Skeletal muscle cell (primary cell): ENCODE data around the gene RGS13.

Source experiments
- DNase-seq: peaks from one replicate; pipeline ENCODE4 v3.0.0-alpha.2; 2010; ENCODE audit warnings: low read depth
- H3K4me3 ChIP-seq: 2 replicates; pipeline ENCODE4 v1.5.1; 2011; ENCODE audit warnings: low read depth, mild to moderate bottlenecking, control low read depth, low read length, moderate library complexity

Gene RGS13

DNA sequence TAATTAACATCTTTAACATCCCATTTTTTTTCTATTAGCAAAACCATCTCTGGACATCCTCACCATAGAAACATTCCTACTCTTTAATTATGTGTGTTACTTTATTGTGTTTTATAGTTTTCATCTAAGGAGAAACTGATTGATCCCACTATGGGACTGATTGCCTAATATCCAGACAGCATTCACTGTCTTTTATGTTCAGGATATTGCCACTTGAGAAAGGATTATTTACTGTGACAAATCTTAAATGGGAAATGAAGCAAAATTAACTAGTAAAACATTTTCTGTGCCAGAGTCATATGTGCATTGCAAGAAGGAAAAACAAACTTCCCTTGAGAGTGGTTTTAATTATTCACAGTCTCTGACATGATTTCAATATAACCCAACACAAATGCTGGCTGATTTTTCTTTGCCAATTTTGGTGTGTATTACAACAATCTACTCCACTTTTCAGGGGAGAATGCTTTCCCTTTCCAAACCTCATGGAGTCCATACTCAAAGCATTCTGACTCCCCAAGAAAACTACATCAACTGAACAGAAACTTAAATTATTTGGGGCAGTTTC lies 15.8 kb upstream of the RGS13 start:
- no peak for DNase-seq
- H3K4me3 ChIP-seq = no peak overlapping the region

DNA sequence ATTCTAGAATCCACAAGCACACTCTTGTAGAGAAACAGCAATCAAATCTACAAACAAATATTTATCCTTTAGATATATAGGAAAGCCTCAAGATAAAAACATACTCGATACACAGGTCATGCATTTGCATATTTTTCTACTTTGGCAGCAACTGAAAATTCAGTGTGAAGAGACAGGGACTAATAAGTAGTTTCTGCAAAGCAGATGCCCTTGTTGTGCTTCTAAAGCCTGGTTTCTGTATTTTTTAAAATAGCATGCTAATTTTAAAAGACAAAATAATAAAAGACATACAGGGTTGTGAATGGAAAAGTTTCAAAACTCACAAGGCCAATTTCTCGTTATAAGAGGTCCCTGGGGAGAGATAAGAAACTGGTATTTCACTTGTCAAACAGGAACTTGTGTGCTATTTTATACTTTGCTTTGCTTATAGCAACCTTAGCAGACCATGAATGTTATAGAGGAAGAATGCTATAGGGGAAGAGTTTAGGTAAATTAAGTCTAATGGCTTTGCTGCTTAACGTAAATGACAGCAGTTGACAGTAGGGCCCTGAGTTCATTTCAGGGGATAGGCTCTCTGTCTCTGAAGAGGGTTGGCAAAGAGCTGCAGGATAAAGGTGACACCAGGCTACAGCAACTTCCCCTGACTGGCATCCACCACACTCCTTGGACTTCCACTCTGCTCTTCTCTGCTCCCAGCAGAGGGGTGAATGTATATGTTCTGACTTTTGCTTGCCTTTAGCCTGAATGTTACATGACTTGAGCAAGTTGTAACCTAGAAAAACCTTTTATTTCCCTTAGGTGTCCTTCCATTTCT lies 9.4 kb upstream of the RGS13 start:
- no peak overlapping the region for H3K4me3 ChIP-seq
- no peak for DNase-seq

DNA sequence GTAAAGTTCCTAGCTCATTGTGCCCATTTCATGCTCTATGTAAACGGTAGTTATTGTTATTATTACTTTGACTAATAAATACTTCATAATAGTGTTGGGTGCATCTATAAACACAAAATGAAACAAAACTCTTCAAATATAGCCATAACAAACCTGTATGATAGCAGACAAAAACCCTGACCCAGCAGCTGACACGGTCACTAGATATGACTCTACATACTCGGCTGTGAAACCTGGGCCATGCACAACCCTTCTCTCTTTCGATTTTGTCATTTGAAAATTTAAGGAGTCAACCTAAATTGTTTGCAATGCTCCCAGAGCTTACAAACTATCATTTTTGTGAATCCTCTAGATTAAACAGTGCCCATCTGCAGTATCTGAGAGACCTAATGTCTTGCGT lies 8.0 kb upstream of the RGS13 start:
- no peak overlapping the region for H3K4me3 ChIP-seq
- DNase-seq = no peak

DNA sequence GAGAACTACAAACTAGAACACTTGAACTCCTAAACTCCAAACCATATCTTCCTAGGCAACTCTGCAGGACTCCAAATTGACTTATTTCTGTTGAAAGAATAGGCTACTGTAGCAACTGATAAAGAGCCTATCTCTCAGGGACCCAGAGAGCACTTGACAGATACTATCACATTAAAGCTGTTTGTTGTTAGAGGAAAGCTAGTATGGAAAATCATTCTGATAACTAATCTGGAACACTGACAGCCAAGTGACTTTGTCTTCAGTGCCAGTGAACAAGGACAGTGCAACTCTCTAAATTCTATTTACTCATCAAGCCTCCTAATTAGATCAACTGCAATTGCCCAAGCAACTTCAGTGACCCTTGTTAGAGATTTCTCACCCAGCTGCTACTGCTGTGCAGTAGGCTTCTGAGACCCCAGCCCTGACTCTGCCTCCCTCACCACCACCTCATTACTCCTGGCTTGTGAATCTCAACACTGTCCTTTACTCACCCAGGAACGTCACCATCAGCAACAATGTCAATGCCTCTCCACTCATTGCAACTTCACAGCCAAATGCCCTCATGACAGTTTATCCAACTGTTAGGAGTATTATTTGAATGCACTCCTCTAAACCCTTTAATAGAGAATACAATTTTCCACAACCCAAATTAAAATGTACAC lies 7.4 kb upstream of the RGS13 start:
- no peak for DNase-seq
- H3K4me3 ChIP-seq = no peak overlapping the region

DNA sequence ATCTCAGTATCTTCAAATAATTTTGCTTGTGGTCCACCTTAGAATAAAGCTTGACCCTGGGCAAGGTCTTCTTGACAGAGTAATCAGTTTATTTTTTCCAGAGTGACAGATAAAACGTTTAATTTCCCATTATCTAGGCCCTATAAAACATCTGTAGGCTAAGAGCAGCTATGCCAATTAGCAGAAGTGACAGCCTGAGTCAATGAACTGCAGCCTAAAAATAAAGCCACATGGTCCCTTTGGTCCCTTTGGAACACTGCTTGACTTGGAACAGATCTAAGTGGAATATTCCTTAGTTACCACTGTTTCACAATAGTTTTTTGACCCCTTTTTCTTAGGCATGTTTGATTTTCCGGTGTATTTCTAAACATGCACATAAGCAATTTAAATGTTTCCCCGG lies 6.3 kb upstream of the RGS13 start:
- no peak overlapping the region for H3K4me3 ChIP-seq
- DNase-seq = no peak

DNA sequence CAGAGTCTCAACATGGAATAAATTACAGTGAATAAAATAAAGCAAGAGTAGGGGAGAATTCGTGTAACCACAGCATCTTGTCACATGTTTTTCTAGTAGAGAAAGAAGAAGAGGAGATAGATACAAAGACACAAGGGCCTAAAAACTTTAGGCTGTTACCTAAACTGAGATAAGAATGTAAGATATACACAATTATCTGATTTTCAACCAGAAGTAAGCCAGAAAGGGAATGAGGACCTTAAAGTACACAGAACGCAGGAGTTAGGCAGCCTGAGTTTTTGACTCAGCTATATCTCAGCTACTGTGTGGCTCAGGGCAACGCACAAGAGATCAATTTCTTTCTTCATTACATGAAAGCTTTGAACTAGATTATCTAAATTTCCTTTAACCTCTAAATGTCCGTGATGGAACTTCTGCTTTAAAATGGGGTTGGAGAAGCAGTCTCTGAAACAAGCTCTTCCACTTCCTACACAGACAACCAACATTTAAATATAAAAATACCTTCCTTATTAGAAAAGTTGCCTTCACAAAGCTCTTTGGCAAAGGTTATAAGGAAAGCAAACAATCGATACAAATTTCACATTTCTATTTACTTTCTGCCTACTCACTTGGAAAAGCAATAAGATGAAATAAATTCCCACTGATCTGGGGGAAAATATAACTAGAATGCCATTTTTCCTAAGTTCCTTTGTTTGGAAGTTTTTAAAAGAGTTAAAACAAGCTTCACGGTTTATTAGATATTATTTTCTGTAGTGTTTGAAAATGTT lies 5.2 kb upstream of the RGS13 start:
- H3K4me3 ChIP-seq = no peak overlapping the region
- no peak for DNase-seq

DNA sequence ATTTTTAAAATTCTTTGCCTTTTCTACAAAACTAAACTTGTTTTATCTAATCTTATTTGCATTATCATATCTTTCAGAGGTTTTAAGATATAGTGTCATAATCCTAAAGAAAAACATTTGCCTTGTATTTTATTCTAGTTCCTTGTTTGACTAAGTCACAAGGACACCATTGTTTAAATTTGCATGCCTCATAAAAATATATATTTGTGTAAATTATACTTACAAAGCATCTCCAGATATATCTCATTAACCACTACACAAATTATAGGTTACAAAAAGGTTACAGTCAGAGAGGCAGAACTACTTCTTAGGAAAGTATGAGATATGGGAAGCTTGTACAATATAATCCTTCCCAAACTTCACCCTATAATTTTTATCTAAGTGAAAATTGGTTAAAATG lies 4.2 kb upstream of the RGS13 start:
- no peak for DNase-seq
- no peak overlapping the region for H3K4me3 ChIP-seq

DNA sequence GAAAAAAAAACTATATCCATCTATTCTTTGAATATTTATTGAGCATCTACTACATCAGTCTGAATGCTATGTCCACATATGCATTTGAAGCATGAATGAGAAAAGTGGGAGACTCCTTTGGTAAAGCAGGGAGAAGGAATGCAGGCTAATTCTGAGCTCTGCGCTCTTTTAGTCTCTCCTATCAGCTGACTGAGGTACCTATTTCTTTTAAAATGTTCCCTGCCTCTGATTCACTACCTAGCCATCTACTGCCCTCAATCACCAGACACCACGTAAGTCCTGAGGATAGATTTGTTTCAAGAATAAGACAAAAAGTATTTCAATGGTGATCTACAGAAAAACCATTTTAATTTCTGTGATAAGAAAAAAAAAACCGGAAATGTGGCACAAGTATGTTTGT lies 3.8 kb upstream of the RGS13 start:
- H3K4me3 ChIP-seq = no peak overlapping the region
- DNase-seq = no peak

DNA sequence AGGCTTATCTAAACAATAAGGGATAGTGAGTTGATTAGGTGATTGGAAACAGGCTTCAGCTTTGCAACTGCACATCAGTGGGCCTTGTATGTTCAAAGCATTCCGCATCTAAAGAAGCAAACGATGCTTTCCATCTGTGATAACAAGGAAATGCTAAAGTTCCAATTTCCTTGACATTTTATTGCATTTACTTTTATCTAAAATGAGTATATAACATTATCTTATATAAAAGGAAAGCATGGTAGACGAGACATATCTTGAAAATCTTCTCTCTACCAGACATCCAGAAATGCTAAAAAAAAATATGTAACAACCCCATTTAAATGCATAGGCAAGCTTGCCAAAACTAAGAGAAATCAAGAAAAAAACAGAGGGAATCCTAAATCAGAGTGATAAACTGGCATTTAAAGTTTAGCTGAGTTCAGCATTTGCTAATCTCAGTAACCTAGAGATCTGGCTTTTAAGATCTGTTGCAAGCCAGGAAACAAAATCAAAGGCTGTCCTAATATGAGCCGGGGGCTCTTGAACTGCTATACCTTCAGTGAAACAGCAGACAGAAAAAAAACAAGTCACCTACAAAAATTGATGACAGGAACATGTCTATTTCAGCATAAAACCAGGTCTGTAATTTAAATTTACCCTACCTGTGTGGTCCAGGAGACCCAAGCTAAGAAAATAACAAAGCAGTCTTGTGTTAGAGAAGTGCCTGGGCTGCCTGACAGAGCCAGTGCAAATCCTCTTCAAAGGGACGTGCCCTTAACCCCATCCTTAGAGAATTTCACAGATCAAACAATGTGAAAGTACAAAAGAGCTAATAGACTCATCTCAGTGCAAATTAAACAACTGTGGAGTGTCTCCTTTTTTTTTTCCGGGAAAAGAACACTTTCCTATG lies 3.1 kb upstream of the RGS13 start:
- H3K4me3 ChIP-seq = no peak overlapping the region
- no peak for DNase-seq

DNA sequence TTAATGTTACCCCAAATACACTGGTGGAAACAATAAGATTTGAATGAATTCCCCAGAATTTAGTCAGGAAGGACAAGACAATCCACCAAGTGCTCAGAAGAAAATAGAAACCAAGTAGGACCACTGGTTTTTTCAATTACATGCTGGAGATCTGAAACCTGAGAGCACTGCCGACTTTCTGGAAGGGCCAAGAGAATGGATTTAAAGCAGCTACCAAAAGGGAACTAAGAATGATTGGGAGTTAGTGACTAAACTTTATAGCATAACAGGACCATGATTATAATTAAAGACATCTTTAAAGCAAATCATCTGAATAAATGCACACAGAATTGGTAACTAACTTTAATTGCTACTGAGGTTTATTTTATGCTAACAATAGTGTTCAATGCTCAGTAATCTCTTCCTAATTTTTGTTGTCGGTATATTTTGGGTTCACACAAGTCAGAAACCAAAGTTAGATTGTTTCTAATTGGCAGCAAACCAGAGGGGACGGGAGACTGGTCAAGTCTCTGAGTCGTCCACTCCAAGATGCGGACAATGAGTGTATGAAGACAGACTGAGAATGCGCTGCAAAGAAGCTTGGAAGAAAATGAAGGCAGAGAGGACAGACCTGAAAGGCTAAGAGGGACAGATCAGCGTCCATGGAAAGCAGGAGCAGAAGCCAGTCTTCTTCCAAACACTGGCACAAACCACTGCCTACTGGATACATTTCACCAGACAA lies 2.3 kb upstream of the RGS13 start:
- no peak for DNase-seq
- no peak overlapping the region for H3K4me3 ChIP-seq

DNA sequence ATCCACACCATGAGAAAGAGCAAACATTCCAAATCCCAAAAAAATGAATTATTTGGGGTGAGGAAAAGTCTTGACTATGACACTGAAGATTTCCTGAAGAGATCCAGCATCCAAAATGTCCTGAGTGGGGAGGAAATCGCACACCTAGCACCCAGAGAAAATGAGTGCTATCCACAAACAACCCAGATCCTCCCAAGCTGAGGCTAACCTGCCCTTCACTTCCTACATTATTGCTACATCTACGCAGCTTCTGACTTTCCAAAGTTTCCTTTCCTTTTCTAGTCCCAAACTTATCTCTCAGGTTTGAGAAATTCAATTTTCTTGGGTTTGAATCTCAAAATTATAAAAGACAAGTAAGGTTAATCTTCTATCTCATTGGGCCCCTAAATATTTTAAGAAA lies 906 bp upstream of the RGS13 start:
- no peak for DNase-seq
- H3K4me3 ChIP-seq = no peak overlapping the region

DNA sequence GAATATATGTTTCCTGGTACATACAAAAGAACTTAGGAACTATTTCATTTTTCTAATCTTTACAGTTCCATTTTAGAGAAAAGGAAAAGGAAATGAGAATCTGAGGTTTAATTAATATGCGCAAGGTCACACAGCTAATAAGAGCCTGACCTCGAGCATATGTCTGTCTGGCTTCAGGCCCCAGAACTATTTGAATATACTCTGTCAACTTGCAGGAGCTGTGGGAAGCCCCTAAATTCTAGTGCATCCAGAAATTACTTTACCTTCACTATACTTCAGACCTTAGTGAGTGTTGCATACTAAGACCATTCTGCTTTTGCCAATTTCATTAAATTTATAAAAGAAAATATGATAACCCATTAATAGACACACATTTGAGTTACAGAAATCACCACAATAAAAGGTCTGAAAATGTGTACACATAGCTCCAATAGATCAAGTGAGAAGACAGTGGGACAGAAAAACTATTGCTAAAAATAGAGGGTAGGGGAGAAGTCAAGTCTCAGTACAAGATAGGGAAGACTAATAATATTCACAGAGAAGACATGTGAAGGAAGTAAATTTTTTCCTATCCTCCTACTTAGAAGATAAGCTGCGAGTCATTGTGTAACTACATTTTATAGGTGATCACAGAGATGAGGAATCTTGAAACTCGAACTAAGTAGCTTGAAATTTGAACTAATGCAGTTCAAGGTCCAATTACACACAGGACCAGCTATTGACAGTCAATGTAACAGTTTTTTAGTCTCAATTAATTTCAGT lies 3.8 kb downstream of the RGS13 start:
- no peak overlapping the region for H3K4me3 ChIP-seq
- peak; percentile 25 for DNase-seq

DNA sequence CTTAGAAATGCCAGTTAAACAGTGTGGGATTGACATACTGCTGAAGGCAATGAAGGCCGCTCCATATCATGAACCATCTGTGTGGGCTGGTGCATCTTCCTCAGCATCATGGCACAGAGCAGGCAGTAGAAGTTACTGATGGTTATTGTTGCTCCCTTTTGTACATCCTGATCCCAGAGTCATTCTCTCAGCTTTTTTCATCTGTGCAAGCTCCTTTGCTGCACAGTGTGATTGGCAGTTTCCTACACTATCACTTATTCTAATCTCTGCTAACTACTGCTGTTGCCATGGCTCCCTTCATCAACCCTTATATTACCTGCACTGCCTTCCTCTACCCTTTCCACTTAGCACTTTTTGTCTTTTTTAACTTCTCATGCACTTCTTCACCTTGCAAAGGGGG lies 16.2 kb downstream of the RGS13 start:
- H3K4me3 ChIP-seq = no peak overlapping the region
- DNase-seq = no peak

DNA sequence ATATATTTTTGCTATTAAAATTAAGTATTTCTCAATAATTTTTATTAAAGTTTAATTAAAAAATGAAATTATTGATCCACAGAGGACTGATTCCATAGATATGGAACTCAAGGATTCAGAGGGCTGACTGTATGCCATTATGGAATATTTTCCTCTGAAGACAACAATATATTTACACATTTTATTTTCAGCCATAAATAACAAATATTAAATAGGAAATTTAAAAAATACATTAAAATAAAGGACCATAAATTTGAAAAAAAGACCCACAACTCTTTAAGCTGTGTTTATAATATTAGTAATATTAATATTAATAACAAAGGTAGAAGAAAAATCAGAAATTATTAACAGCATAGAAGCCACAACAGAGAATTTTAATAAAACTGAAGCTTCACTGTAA lies 18.2 kb downstream of the RGS13 start:
- no peak for DNase-seq
- H3K4me3 ChIP-seq = no peak overlapping the region

DNA sequence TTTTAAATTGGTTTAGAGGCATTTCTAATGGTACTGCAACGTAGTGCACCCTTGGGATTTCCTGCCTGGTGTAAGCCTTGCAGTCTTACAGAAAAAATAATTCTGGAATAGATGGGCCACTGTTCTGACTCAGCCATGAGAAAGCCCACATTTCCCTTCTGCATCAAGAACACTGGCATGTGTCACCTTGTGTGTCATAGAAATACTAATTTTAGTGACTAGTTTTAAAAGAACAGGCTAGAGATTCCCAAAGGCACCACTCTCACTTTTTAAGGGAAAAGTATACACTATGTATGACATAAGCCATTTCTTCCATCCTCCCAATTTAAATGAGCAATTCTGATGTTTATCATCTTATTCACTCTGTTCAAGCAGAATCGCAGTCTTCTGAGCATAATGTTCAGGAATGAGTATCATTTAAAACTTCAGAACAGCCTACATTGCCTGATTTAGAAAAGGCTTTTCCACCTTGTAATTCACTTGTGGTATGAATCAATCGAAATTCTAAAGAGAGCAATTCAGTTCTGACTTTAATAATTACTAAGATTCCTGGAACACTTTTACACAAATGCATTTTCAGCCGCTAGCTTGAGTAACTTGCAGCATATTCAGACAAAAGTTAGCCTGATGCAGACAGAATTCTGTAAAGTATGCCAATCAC lies 18.8 kb downstream of the RGS13 start:
- peak; percentile 82 for DNase-seq
- H3K4me3 ChIP-seq = no peak overlapping the region

DNA sequence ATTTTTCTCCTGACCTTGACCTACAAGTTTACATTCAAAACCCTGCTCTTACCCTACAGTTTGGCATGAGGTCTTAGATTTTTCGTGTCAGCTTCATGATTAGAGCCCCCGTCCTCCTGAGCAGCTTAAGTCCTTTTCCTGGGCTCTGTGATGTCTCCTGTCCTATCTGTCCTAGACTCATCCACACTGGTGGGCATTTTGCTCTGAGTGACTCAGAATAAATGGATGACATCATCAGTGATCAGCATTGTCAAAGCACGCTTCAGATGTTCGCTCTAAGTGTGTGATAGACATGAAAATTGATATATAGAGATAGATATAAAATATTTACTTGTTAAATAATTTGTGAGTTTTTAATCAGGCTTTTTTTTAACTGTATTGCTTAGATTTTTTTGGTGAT lies 21.8 kb downstream of the RGS13 start:
- H3K4me3 ChIP-seq = no peak overlapping the region
- no peak for DNase-seq

DNA sequence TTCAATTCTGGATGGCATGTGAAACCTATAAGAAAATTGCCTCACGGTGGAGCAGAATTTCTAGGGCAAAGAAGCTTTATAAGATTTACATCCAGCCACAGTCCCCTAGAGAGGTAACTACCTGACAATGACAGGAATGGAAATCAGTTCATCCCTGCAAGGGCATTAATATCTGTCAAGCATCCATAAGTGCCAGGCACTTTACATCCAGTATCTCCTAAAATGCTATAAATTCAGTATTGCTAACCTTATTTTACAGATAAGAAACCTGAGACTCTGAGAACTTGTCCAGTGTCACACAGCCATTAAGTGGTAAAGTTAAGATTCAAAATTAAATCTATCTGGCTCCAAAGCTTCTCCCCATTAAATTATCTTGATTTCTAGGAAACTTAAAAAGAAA lies 22.3 kb downstream of the RGS13 start:
- no peak for DNase-seq
- H3K4me3 ChIP-seq = no peak overlapping the region

DNA sequence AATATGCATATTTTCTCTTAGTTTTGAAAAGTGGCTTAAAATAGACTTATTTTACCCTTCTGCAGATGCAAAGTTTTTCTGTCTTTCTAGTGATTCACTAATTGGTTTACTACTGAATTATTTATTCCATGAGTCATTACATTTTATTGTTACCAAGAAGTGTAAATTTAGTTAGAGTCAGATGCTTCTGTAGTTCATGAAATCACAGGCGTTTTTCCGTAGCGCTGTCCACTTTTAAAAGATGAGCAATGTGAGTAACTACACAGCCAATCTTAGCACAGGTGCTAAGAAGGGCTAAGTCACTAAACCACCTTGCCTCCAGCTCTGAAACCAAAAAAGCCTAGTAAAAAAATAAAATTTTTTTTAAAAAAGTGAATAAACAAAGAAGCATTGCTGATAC lies 24.7 kb downstream of the RGS13 start:
- no peak for DNase-seq

More for the DNA sequence above, 24.7 kb downstream of the RGS13 start:
- H3K4me3 ChIP-seq = no peak overlapping the region
